NCI-H2227 treated with DMSO at 0.1 percent for 48 hours (cell line): Measurements from ENCODE around the gene PLCB1.

ENCODE experiments used
- DNase-seq: peaks from one replicate; lab custom pipeline; 2025; lab: John Stamatoyannopoulos, UW

The PLCB1 gene

DNA sequence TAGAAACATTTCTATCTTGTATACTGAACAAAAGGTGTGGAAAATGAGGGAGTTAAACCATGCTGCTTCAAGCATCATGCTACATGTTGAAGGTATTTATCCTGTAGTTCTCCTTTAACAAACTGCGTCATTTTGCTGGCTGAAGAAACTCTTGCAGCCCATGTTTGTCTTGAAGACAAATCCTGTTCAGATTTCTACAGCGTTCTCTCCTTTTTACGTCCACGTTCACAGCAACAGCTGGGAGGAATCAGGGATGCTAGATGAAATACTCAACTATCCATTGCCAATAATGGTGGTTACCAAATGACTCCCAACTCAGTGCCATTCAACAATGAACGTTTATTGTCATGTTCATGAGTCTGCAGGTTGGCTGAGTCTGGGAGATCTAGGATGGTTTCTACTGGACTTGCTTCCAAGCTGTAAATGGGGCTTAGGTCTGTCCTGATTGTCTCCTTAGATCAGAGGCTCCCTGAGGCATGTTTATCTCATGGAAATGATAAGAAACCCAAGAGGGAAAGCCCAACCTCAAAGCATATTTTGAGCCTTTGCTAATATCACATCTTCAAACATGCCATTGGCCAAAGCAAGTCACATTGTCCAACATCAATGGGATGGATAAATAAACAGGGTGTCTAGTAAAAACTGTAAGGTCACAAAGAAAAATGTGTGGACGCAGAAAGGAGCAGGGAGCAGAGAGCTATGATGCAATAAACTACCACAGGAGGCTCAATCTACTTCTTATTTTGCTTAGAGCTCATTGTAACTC lies 2.7 kb upstream of the PLCB1 start:
- DNase-seq = no peak

DNA sequence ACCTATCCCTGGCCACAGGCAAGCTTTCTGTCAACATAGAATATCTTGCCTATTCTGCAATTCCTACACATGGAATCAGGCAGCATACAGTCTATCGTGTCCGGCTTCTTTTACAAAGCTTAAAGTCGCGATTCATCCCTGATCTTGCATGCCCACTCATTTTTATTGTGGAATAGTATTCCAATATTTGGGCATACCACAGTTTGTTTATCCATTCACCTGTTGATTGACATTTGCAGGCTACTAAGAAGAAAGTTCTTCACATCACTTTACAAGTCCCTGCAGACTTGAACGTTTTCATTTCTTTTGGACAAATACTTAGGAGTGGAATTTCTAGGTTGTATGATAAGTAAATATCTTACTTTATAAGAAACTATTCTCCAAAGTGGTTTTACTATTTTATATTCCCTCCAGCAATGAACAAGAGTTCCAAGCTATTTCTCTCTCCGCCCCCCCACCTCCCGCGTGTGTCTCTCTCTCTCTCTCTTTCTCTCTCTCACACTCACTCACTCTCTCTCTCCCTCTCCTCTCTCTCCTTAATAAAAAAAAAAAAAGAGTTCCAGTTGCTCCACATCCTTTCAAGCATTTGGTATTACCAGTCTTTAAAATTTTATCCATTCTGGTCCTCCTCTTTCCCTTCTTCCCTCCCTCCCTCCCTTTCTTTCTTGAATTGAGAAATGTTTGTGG lies 1.1 kb upstream of the PLCB1 start:
- no peak for DNase-seq

DNA sequence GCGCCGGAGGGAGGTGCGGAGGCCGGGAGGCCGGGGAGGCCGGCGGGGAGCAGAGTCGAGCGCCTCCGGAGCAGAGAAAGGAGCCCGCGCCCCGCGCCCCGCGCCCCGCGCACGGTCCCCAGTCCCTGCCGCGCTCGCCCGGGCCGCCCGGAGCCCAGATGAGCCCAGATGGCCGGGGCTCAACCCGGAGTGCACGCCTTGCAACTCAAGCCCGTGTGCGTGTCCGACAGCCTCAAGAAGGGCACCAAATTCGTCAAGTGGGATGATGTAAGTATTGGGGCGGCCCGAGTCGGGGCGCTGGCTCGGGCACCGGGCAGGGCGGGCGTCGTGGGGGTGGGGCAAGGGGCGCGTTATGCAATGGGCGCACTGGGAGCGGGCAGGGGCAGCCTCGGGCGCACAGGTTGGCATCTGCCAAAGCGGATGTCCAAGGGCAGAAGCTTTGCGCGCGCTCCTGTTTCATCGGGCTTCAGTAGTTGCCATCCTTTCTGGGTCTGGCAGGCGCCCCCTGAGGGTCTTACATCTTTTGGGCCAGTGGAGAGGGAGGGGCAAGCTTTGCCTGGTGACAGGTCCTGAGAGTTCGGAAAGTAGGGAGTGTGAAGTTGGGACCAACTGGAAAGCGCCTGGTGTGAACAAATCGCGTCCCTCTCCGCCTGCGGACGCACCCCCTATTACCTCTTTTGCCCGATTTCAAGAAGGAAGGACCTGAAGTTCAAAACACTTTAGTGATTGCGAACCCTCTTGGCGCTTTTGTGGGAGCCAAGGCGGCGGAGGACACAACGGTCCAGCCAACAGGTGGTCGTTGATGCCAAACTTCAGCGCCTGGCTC lies 631 bp downstream of the PLCB1 start:
- DNase-seq = no peak

DNA sequence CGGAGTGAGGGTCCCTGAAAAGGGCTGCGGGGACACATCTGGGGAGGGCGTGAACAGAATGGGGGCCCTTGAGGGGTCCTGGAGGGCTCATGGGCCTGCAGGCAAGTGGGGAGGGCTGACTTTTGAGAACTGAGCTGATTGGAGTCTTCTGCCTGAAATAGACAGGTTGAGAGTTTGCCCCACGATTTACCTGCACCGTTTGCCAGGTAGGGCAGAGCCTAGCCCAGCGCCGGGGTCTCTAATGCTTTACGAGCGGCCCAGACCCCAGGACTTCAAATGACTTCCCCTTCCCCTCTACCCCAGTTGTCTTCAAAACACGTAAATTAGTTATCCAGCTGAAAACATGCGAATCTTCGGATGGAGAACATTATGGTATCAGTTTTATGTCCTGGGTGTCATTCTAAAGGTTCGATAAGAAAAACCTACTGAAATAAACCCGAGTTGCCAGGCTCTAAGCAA lies 1.3 kb downstream of the PLCB1 start:
- DNase-seq = no peak

DNA sequence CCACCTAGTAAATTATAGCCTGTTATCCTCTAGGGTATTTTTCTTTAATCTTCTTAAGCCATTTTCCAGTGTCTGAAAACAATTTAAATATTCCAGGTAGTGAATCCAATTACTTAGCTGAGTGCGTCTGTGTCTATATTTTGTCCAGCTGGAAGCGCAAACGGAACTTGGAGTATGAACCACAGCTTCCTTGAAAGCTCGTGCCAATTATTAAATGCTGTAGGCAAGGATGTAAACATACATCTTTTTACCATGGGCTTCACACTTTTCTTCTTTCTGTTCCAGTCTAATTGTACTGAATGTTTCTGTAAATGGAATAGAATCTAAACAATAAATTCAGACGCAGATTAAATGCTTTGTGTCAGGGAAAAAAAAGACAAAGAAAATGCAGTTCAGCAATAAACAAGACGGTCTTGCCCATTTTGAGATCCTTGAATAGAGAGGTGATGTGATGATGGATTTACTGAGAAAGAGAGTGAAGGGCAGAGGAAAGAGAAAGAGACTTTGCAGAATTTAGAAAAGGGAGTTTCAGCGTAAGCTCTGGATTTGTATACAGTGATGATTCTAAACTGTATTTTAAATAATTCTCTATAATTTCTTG lies 1.9 kb downstream of the PLCB1 start:
- DNase-seq = no peak

DNA sequence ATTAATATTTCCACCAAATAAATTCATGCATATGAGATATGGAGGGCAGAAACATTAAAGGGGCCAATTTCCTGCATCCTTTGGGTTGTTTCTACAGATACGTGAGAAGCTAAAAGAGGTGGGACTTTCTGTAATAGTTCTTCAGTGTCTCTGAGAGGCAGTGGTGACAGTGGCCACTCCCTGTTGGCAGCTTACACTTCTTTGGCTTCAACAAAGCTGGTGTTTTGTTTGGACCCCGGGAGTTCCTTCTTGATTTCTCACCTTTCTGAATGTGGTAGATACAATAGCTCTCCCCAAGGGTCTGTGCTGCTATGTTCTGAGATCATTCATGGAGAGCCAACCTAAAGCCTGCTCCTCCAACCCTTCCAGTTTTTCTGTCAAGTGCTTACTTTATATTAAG lies 7.8 kb downstream of the PLCB1 start:
- no peak for DNase-seq

DNA sequence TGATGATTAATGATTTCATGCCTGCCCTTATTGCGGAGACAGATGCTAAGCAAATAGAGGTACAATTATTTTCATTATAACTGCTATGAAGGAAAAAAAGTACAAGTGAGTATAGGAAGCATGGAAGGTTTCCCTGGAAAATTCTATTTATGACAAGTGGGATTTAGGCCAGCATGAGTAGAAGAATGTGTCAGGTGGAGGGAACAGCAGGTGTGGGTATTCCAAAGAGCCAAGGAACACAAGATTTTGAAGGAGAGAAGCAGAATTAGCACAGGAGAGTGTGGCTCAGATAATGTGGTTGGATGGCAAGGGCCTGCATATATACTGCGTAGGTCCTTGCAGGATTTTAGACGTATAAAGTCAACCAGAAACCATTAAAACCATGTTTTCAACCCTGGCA lies 11.4 kb downstream of the PLCB1 start:
- no peak for DNase-seq

DNA sequence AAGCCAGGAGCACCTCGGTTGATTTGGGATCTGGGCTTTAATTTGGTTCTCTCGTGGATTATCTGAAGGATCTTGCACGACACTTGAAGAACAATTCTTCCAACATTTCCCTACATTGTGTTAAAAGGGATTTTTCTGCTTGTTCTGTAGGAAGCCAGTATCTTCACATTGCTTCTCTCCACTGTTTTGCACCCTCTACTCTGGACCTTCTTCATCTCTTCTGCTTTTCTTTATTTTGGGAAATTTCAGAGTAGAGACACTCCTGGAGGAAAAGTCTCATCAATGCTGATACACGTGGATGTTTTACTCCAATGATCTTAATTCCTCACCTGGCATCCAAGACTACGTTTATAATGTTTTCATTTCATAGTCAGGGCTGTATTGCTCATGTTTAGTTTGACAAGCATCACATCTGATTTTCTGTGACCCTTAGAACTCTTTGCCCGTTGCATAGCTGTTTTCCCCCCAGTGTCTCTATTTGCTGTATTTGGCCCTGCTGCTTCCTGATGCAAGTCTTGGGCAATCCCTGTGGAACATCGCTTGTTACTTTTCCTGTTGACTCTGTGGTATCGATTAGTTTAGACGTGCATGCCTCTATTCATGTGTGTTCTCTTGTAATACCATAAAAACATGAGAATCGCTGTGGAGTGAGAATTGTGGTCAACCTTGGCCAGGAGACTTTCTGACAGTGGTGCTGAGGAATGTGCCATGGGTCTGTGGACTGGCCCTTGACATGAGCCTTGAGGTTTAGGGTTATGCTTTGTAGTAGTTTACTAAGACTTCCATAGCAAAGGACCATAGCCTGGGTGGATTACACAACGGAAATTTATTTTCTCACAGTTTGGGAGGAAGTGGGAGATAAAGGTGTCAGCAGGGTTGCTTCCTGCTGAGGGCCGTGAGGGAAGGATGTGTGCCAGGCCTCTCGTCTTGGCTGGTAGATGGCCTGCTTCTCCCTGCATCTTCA lies 12.5 kb downstream of the PLCB1 start:
- DNase-seq = no peak

DNA sequence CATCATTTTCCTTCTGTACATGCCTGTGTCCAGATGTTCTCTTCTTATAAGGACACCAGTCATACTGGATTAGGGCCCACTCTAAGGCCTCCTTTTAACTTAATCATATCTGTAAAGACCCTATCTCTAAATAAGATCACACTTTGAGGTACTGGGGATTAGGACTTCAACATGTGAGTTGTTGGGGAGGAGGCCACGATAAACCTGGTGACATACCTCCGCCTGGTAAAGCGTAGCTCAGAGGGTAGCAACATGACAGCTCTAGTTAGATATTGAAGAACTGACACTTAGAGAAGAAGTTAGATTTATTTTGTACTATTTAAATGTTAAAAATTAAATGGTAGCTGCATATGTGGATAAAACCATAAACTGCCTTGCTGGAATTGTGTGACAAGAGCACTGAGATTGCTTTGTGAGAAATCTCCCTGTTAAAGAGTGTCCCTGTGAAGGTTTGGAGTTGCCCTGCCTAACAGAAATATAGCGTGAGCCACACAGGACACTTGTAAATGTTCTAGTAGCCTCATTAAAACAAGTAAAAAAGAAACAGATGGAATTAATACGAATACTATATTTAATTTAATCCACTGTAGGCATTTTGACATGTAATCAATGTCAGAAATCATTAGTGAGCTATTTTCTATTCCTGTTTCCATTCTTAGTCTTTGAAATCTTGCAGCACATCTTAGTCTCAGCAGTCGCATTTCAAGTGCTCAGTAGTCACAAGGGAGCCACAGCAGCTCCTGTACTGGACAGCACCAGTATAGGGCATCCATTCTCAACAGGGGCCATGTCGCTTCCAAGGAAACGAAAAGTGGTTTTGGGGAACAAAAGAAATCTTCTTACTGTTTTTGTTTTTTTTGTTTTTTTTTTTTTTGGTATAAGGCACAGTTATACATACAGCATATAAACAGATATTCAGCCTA lies 13.4 kb downstream of the PLCB1 start:
- no peak for DNase-seq

DNA sequence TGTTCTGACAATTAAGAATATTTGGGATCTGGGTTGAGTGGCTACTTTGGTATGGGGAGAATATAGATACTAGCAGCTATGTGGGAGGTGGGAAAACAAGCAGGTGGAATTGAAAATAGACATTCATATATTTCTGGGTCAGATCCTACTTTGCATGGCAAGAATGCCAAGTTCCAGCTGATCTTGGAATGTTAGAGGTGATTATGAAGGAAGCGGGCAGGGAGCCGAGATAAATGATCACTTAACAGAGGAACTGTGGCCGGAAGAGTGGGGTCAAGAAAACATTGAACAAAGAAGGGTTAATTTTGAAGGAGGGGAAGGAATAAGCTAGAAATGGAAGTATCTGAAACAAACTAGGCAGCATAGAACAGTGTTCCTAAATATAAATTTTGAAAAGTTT lies 15.4 kb downstream of the PLCB1 start:
- no peak for DNase-seq

DNA sequence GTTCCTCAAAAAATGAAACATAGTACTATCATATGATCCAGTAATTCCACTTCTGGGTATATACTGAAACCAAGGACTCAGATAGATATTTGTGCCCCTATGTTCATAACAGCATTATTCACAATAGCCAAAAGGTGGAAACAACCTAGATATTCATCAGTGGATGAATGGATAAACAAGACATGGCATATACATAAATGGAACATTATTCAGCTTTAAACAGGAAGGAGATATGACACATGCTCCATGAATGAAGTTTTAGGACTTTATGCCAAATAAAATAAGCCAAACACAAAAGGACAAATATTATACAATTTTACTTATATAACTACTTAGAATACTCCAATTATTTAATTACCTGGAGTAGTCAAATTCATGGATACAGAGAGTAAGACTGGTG lies 16.4 kb downstream of the PLCB1 start:
- no peak for DNase-seq

DNA sequence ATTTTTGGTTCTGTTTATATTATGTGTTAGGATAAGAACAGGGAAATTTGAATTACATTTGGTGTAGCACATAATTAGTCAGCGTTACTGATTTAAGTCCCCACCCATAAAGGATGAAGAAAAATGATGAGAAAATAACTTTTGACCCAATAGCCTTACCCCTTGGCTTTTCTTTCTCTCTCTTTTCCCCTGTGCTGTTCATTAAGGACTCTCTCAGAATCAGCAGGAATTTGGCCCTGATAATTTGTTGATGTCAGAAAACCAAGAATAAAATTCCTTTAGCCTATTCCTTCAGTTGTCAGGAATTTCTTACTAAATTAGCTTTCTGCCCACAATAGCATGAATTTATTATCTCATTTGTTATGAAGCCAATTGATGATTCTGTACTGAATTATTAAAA lies 18.5 kb downstream of the PLCB1 start:
- DNase-seq = no peak

DNA sequence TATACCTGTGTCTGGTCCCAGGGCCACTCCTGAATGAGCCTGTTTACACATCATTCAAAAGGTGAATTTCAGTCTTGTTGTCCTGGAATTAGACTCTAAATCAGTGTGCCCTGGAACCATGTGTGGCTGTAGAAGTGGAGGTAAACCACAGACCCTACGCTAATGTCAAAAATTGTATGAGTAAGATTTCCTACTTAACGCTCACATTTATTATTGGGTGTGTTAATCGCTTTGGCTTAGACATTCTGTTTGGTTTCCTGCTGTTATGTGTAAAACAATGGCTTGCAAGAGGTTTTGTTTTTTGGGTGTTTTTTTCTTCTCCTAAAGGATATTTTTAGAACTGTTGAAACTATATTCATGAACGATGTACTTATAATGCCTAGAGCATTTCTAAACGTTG lies 19.3 kb downstream of the PLCB1 start:
- DNase-seq = no peak

DNA sequence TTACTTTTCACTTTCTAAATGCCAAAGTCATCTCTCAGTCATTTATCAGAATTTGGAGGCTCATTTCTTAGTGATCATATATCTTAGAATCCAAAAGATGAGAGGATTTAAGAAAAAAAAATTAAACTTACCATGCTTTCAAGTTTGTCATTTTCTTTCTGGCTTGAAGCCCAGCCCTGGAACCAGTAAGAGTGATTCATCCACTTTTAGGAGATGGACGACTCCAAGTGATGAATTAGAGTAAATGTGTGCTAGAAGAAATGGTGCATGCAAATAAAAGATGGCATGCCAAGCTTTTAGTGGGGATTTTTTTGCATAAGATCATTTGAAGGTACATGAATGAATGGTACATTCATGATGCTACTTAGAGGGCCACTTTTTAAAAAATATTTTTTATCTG lies 20.1 kb downstream of the PLCB1 start:
- DNase-seq = no peak

DNA sequence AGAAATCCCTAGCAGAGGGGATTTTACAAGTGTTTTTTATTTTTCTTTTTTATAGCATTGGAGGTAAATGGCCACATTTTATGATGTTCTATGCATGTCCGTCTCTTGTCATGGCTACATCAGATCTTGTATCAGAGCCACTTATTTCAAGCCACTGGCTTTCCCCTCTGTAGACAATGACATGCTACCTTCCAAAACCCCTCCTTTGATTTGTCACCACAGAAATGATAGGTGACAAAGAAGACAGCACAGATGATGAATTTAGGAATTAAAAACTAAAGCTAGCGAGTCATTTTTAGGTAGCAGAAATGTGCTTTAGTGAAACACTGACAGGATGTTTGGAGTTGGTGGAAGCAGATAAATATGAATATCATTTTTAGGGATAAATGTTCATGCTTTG lies 20.8 kb downstream of the PLCB1 start:
- DNase-seq = no peak

DNA sequence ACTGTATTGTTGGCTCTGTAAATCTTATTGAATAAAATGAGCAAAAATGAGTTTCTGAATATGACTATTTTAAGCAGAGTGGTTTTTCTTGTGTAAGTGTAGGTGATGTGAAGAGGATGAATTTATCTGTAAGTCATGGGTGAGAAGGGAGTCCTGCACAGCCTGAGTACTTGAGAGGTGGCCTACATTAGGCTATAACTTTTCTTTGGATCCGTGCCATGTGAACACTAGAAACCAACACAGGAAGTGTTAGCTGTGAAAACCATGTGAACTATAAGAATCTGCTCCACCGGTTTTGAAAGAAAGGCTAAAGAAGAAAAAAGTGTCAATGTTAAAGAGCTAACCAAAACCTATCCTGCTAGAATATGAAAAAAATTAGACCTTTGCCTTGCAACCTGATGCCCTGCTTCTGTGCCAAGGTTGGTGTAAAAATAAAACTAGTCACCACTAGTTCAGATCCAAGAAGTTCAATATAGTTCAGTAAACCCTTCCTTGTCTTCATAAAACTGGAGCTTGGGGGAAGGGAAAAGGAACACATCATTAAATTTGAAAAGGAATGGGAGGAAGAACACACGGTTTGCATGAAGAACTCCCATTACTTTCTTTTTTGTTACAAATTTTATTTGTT lies 21.3 kb downstream of the PLCB1 start:
- no peak for DNase-seq

DNA sequence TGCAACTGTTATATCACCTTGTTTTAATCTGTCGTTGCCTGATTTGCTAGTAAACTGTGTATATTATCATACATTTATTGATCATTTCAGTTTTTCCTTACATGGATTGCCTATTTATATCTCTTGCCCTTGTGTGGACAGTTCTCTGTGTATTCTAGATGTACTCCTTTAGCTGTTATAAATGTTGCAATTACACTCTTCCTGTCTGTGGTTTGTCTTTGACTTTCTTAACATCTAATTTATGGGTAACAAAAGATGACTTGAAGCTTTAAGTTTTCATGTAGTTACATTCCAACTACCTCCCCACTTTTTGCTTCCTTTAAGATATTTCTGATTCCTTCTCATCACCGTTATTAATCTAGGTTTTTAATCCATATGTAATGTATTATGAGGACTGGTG lies 22.6 kb downstream of the PLCB1 start:
- DNase-seq = no peak

DNA sequence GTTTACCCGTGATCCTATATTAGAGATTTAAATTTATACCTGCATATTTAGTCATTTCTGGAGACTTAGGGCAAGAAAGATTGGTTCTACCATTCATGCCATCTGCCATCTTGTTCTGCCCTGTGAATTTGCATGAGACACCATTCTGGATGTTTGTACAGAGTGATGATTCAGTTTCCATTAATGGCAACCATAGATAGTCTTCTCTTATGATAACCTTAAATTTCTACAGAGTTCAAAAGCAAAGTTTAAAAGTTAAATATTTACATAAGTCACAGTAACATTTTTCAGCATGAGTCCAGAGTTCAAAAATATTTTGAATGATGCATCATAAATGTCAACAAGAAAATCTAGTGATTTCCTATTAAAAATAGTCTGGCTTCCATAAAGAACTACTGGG lies 23.2 kb downstream of the PLCB1 start:
- DNase-seq = no peak

DNA sequence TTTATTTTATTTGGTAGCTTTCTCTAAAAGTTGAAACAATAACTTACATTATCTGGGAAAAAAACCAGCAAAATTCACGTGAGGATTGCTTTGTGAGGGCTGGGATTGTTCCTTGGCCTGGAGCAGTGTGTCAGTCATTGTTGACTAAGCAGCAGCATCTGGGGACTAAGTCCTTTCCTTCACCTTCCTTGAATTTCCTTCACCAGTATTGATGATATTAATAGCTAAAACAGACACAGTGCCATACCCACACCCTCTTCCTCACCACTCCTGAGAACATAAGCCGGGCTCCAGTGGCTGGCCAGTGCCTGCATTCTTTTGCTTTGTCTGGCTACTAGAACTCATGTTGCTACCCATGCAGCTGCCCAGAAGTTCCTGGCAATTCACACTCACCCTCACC lies 23.7 kb downstream of the PLCB1 start:
- no peak for DNase-seq
